Activated naive CD4-positive, alpha-beta T cell treated with anti-CD3 and anti-CD28 coated beads for 36 hours (primary cell): Measurements from ENCODE around the gene MAMDC2. TPM values are rescaled to one million over a fixed set of nuclear protein-coding genes. Genes with fewer than 3 reads are reported as not detected.

Experiments
- CTCF ChIA-PET: fragments of 350-600 bp; sonication (Branson Sonifier 250); formaldehyde crosslinking; loops from one replicate; lab custom pipeline; 2021; ENCODE audit warnings: antibody characterized with exemption; lab: Charles Lee
- DNase-seq: peaks from one replicate; pipeline ENCODE4 v3.0.0-alpha.2; 2020
- H3K27ac Mint-ChIP-seq: one replicate; pipeline ENCODE4 v1.8.0; 2021; ENCODE audit warnings: mild to moderate bottlenecking, mixed read lengths
- H3K27me3 Mint-ChIP-seq: one replicate; pipeline ENCODE4 v1.8.0; 2021; ENCODE audit warnings: low read depth, mixed read lengths
- H3K36me3 Mint-ChIP-seq: one replicate; pipeline ENCODE4 v1.8.0; 2021; ENCODE audit warnings: low read depth, mixed read lengths
- H3K4me1 Mint-ChIP-seq: one replicate; pipeline ENCODE4 v1.8.0; 2021; ENCODE audit warnings: low read depth, mixed read lengths
- H3K4me3 Mint-ChIP-seq: one replicate; pipeline ENCODE4 v1.8.0; 2021; ENCODE audit warnings: mild to moderate bottlenecking, moderate library complexity, mixed read lengths
- H3K9me3 Mint-ChIP-seq: one replicate; pipeline ENCODE4 v1.8.0; 2021; ENCODE audit warnings: mixed read lengths
- intact Hi-C: fragments of 100-400 bp; cut with micrococcal nuclease; formaldehyde crosslinking; loops from one replicate; pipeline ENCODE4 v1.15.1; 2023
- total RNA-seq, 2 experiments: library from RNA; stranded (reverse); gene quantifications; one replicate each; pipeline ENCODE4 v1.2.3, GENCODE V29; 2021

Gene MAMDC2
- total RNA-seq, 2 experiments from 2014 or later, result not detected

DNA sequence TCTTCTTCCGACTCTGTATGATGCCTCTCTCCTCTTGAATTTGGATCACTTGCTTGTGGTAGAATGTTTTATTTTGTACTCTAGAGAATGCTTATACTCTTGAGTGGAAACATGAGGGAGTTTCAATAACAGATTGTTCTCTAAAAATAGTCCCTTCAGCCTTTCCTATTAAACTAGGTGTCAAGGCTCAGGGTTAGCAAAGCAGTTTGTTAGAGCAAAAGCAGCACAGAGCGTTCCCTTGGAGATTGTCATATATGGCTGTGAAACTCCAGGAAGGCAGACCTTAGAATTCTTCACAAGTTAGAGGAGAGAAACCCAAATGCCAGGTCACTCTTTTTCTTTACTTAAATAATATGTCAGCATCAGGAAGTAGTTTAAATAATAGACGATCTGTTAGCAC is 33.0 kb downstream of the MAMDC2 start:
- CTCF ChIA-PET, result no interaction called here
- Mint-ChIP-seq H3K27ac (no peak overlapping the region), H3K9me3 (no peaks in the 10 kb centered on the region), H3K27me3 (peaks cover 12% of the 10 kb centered on the region), H3K4me3 (no peak overlapping the region), H3K4me1 (no peaks in the 10 kb centered on the region), H3K36me3 (no peaks in the 10 kb centered on the region)
- DNase-seq, result no peak
- intact Hi-C loops, result no loop called here

DNA sequence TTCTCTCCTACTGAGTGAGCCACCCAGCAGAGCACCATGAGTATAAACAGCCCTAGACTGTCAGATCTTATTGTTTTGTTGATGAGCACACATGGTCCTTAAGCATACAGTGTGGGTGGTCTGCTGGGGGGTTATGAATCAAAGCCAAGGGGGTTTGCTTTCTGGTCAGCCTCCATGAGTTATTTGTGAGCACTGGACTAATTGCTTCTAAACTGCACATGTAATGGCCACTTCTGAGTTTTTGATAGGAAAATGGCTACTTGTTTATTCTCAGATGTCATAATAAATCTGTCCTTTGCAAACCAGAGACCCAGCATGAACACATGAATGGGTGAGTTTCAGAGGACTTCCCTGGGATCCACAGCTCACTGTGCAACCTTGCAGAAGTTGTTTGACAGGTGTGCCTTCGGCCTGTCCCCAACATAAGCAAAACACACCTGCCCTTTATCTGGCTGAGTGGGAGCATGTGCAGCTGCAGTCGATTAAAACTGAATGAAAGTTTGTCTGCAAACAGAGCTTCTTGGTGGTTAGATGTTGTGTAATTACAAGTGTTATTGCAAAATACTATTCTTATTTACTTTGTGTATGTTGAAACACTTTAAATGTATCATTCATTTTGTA is 35.9 kb downstream of the MAMDC2 start:
- Mint-ChIP-seq H3K9me3 (no peaks in the 10 kb centered on the region), H3K4me3 (no peak overlapping the region), H3K27ac (no peak overlapping the region), H3K4me1 (no peaks in the 10 kb centered on the region), H3K27me3 (peaks cover 12% of the 10 kb centered on the region), H3K36me3 (no peaks in the 10 kb centered on the region)
- intact Hi-C loops, result no loop called here
- CTCF ChIA-PET, result no interaction called here
- DNase-seq, result no peak

DNA sequence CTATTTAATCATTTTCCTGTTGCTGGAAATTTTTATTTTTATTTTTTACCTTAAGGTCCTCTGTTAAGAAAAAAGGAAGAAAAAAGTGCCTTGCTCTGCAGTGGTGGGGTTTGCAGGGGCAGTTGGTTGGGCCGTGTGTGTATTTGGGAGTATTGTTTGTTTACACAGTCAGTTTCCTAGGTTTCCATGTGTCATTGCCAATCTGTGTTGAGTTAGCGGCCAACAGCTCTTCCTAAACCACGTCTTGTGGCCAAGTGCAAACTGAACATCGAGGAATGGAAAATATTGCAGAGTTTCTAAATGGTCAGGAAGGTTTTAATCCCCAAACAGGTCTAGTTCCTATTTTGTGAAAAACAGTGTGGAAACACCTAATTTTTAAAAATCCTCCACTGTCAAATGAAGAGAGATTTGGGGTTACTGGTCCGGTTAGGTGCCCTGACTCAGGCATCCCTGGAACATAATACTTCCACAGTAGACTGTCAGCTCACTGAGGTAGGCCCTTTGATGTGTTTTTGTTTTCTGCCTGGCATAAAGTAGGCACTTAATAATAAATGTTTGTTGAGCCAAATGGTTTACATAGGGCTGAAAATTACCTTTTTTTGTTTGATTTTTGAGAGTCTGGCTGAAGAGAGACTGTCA is 37.0 kb downstream of the MAMDC2 start:
- no peaks in the 10 kb centered on the region for H3K9me3 Mint-ChIP-seq
- peaks cover 10% of the 10 kb centered on the region for H3K27me3 Mint-ChIP-seq
- H3K36me3 Mint-ChIP-seq, result no peaks in the 10 kb centered on the region
- no peaks in the 10 kb centered on the region for H3K4me1 Mint-ChIP-seq
- no peak overlapping the region for H3K4me3 Mint-ChIP-seq
- intact Hi-C loops, result no loop called here
- no peak overlapping the region for H3K27ac Mint-ChIP-seq
- no peak for DNase-seq
- CTCF ChIA-PET, result interaction anchor here (1.1 kb wide), 1 partner anchor 31 kb away, joined by 3 read pairs; no protein-coding TSS in a partner anchor

DNA sequence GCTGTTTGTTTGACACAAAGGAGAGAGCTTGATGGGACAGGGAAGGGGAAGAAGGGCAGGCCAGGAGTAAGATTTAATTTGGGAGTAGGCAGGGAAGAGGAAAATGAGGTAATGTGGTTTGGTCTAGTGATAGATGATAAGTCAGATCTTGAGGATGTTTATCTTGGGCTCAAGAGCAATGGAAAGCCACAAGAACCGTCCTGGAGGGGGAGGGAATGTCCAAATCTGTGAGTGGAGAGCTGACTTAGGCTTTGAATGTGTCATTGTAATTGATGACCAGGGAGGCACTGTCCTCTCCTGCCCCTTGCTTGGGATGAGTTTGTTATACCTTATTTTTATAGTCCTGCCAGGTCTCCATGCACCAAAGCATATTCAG is 37.5 kb downstream of the MAMDC2 start:
- no peaks in the 10 kb centered on the region for H3K4me1 Mint-ChIP-seq
- H3K27me3 Mint-ChIP-seq, result peaks cover 10% of the 10 kb centered on the region
- DNase-seq, result no peak
- CTCF ChIA-PET, result interaction anchor here (1.1 kb wide), 1 partner anchor 30 kb away, joined by 3 read pairs; no protein-coding TSS in a partner anchor
- intact Hi-C loops, result no loop called here
- no peak overlapping the region for H3K4me3 Mint-ChIP-seq
- H3K27ac Mint-ChIP-seq, result no peak overlapping the region
- no peaks in the 10 kb centered on the region for H3K9me3 Mint-ChIP-seq
- H3K36me3 Mint-ChIP-seq, result no peaks in the 10 kb centered on the region

DNA sequence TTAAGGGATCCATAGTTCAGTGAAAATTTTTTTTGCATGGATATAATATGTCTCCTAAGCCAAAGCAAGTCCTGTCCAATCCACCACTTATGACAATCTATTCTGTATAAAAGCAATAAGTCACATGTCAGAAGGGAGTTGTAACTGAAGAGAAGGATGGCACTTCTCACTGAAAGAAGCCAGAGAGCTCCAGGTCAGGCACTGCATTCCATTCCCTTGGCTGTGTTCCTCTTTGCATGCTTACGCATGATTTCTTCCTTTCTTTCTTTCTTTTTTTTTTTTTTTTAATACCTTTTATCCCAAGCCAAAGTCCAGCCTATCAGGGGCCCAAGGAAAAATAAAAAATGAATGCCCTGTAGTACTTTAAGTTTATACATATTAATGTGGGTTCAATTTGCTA is 39.8 kb downstream of the MAMDC2 start:
- no peaks in the 10 kb centered on the region for H3K36me3 Mint-ChIP-seq
- H3K27me3 Mint-ChIP-seq, result peaks cover 17% of the 10 kb centered on the region
- H3K27ac Mint-ChIP-seq, result no peak overlapping the region
- no peak for DNase-seq
- intact Hi-C loops, result no loop called here
- H3K4me3 Mint-ChIP-seq, result no peak overlapping the region
- H3K4me1 Mint-ChIP-seq, result no peaks in the 10 kb centered on the region
- CTCF ChIA-PET, result no interaction called here
- H3K9me3 Mint-ChIP-seq, result no peaks in the 10 kb centered on the region

DNA sequence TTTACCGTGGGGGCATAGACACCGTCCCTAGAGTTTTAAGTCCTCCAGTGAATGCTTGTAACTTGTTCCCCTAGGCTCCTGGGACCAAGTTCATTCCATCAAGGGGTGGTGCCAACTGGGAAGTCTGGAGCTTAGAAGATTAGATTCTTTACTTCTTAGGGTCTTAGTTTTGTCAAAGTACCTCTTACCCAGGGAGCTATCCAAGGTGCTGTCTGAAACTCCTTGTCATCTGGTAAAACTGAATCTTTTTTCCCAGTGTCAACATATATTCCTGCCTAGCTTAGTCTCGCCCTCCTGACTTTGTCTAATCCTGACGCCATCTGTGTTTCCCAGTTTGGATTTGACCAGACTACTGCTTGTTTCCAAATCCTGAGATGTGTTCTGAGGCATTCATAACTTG is 41.6 kb downstream of the MAMDC2 start:
- Mint-ChIP-seq H3K9me3 (no peaks in the 10 kb centered on the region), H3K4me1 (no peaks in the 10 kb centered on the region), H3K27ac (no peak overlapping the region), H3K4me3 (no peak overlapping the region), H3K36me3 (no peaks in the 10 kb centered on the region), H3K27me3 (peaks cover 14% of the 10 kb centered on the region)
- intact Hi-C loops, result no loop called here
- no peak for DNase-seq
- CTCF ChIA-PET, result interaction anchor here (1.0 kb wide), 1 partner anchor 113 kb away, joined by 3 read pairs; no protein-coding TSS in a partner anchor

DNA sequence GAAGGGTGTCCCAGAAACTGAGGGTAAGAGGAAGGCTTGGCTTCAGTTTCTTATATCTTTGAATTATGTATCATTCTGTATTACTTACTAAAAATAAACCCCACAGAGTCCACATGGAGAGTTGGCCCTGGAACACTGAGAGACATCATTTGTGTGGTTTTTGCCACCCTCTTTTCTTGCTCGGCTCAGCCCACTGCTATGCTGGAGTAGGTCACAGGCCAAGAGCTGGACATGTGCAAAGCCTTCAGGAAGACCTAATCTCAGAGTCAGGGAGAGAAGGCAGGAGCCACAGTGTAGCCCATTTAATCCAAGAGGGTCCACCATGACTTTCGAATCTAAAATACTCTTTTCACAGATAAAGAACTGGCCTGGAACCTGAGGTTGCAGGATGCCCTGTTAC is 47.5 kb downstream of the MAMDC2 start:
- H3K36me3 Mint-ChIP-seq, result no peaks in the 10 kb centered on the region
- H3K9me3 Mint-ChIP-seq, result peaks cover 2% of the 10 kb centered on the region
- DNase-seq, result no peak
- peaks cover 7% of the 10 kb centered on the region for H3K27me3 Mint-ChIP-seq
- CTCF ChIA-PET, result no interaction called here
- H3K4me1 Mint-ChIP-seq, result no peaks in the 10 kb centered on the region
- intact Hi-C loops, result no loop called here
- no peak overlapping the region for H3K4me3 Mint-ChIP-seq
- H3K27ac Mint-ChIP-seq, result no peak overlapping the region

DNA sequence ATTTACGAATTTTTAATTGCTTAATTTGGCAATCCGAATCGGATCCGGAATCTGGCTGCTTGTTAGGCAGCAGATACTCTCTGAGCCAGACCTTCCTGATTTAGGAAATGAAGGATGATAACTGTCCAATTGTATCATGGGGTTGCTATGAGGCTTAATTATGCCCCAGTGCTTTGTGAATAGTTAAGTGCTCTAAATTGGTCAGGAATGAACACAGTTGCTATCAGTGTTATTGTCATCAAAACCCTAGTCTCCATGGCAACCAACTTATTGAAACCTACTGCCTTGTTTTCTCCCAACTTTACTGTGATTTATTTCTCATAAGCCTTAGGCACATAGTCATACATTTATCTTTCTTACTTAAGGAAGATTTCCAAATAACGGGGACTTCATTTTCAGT is 47.9 kb downstream of the MAMDC2 start:
- Mint-ChIP-seq H3K36me3 (no peaks in the 10 kb centered on the region), H3K27me3 (peaks cover 9% of the 10 kb centered on the region), H3K27ac (no peak overlapping the region), H3K4me3 (no peak overlapping the region), H3K4me1 (no peaks in the 10 kb centered on the region), H3K9me3 (peaks cover 2% of the 10 kb centered on the region)
- intact Hi-C loops, result no loop called here
- CTCF ChIA-PET, result no interaction called here
- no peak for DNase-seq

DNA sequence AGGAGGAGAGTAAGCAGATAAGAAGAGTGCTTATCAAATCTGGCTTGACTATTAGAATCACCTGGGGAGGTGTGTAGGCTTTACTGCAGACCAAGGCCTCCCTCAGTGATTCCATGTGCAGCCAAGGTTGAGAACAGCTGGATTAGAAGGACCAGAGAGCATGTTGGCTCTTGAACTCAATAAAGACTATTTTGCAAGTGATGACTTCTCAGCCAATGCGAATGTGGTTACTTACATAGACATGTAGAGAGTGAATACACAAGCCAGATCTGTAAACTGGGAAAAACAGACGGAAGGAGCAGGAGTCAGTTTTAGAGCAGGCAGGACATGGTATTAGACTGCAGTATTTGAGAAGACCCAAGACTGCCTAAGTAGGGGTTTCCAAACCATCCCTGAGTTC is 48.5 kb downstream of the MAMDC2 start:
- H3K27me3 Mint-ChIP-seq, result peaks cover 8% of the 10 kb centered on the region
- CTCF ChIA-PET, result no interaction called here
- no peak overlapping the region for H3K27ac Mint-ChIP-seq
- no peak overlapping the region for H3K4me3 Mint-ChIP-seq
- H3K36me3 Mint-ChIP-seq, result no peaks in the 10 kb centered on the region
- no peaks in the 10 kb centered on the region for H3K4me1 Mint-ChIP-seq
- no peak for DNase-seq
- intact Hi-C loops, result no loop called here
- H3K9me3 Mint-ChIP-seq, result peaks cover 2% of the 10 kb centered on the region

DNA sequence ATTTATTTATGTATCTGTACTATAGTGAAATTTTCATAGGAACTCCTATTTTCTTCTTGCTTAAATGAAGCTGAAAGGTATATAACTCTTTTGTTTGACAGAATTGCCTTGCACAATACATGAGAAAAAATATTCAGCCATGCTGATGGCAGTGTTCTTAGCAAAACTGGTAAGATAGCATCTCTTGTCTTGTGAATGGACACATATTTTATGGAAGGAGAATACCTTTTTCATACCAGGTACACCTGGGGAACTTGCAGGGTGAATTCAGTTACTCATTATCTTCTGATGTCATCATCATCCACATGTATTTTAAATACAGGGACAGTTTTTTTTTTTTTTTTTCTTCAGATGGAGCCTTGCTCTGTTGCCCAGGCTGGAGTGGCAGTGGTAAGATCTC is 49.4 kb downstream of the MAMDC2 start:
- no peak overlapping the region for H3K4me3 Mint-ChIP-seq
- peaks cover 5% of the 10 kb centered on the region for H3K27me3 Mint-ChIP-seq
- CTCF ChIA-PET, result interaction anchor here (0.9 kb wide), 1 partner anchor 11 kb away, joined by 7 read pairs; no protein-coding TSS in a partner anchor
- no peaks in the 10 kb centered on the region for H3K36me3 Mint-ChIP-seq
- H3K4me1 Mint-ChIP-seq, result no peaks in the 10 kb centered on the region
- peaks cover 2% of the 10 kb centered on the region for H3K9me3 Mint-ChIP-seq
- intact Hi-C loops, result no loop called here
- no peak for DNase-seq
- H3K27ac Mint-ChIP-seq, result no peak overlapping the region

DNA sequence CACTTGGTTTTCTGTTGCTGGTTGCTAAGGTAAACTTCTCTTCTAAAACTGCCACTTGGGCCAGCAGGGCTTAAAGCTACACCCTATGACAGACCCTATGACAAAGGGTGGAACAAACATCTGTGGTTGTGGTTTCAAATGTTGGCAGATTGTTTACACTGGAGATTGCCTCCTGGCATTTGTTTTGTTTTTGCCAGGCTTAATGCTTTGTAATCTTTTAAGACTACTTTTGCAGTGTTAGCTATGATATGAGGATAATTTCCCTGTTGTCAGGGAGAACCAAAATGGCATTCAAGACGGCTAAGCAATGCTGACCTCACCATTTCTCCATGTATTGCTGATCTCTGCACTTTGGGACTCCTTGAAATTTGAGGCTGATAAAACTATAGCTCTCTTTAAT is 50.3 kb downstream of the MAMDC2 start:
- peaks cover 5% of the 10 kb centered on the region for H3K27me3 Mint-ChIP-seq
- peaks cover 2% of the 10 kb centered on the region for H3K9me3 Mint-ChIP-seq
- DNase-seq, result no peak
- H3K4me3 Mint-ChIP-seq, result no peak overlapping the region
- no peaks in the 10 kb centered on the region for H3K36me3 Mint-ChIP-seq
- no peaks in the 10 kb centered on the region for H3K4me1 Mint-ChIP-seq
- no peak overlapping the region for H3K27ac Mint-ChIP-seq
- CTCF ChIA-PET, result interaction anchor here (0.6 to 2.3 kb wide), 4 partner anchors 12 to 22 kb away, joined by 3 to 9 read pairs (median 5); no protein-coding TSS in a partner anchor
- intact Hi-C loops, result no loop called here

DNA sequence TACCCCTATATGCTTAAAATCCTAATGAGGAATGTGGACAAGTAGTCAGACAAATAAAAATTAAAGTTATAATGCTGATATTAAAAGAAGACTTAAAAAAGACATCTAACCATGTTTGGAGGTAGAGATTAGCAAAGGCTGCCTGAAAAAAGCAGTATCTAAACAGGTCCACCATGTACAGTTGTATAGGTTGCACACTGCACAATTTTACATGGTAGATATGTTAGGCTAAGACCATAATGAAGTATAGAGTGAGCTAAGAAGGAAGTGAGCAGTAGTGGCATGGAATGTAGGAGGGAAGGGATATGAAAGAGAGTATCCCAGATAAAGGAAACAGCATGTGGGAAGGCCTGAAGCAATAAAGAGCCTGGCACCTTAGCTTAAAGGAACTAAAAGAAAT is 51.1 kb downstream of the MAMDC2 start:
- H3K4me3 Mint-ChIP-seq, result no peak overlapping the region
- CTCF ChIA-PET, result interaction anchor here (0.9 to 2.3 kb wide), 3 partner anchors 13 to 21 kb away, joined by 3 to 9 read pairs (median 4); no protein-coding TSS in a partner anchor
- intact Hi-C loops, result no loop called here
- H3K36me3 Mint-ChIP-seq, result no peaks in the 10 kb centered on the region
- H3K27ac Mint-ChIP-seq, result no peak overlapping the region
- H3K9me3 Mint-ChIP-seq, result peaks cover 2% of the 10 kb centered on the region
- DNase-seq, result no peak
- peaks cover 5% of the 10 kb centered on the region for H3K27me3 Mint-ChIP-seq
- H3K4me1 Mint-ChIP-seq, result no peaks in the 10 kb centered on the region

DNA sequence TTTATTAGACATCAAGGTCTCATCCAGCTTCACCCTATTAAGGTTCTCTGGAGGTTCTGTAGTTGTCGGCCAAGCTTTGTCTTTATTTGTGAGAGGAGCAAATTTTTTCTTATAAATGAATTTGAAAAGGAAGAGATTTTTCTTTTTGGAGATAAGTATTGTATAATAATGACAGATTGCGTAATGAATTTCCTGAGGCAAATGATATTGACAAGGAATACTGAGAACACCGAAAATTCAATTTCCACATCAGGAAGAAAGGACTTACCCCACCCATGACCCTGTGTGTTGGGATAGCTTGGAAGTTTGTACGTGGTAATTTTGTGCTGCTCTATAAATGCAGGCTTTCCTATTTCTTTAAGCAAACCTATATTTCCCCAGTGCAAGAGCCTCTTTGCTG is 53.5 kb downstream of the MAMDC2 start:
- CTCF ChIA-PET, result interaction anchor here (0.6 to 1.0 kb wide), 2 partner anchors 13 to 122 kb away, joined by 3 read pairs; no protein-coding TSS in a partner anchor
- Mint-ChIP-seq H3K9me3 (peaks cover 2% of the 10 kb centered on the region), H3K4me1 (no peaks in the 10 kb centered on the region), H3K27ac (no peak overlapping the region), H3K4me3 (no peak overlapping the region), H3K27me3 (peaks cover 5% of the 10 kb centered on the region), H3K36me3 (no peaks in the 10 kb centered on the region)
- no peak for DNase-seq
- intact Hi-C loops, result no loop called here
